Measurements from ENCODE around the gene POLR3GL. TPM values are rescaled to one million over a fixed set of nuclear protein-coding genes. Genes with fewer than 3 reads are reported as not detected.

Gene POLR3GL
- total RNA-seq, 1 experiment from 2014 or later = 7.9 TPM

- no peak overlapping the region for H2BK5ac ChIP-seq (ENCODE audit: insufficient read length, low read length)
- Mint-ChIP-seq H3K27ac (peak overlapping the region in 1 of 3 experiments; percentile 78; a peak in 1 of 7 replicates), H3K9me3 (no peaks in the 10 kb centered on the region), H3K4me3 (no peak overlapping the region), H3K4me1 (peaks cover 23 to 28% of the 10 kb centered on the region in 2 experiments), H3K36me3 (ENCODE audit: insufficient read depth in 1 of 3, low read depth in 3 of 3) (no peaks in the 10 kb centered on the region), H3K27me3 (ENCODE audit: low read depth) (peaks cover 5% of the 10 kb centered on the region)
- no peak overlapping the region for H3T11ph ChIP-seq (ENCODE audit: low read length)
- no peak overlapping the region for H3K4me2 ChIP-seq (ENCODE audit: insufficient read depth, insufficient read length, low read length)
- H2BK20ac ChIP-seq (ENCODE audit: low read depth, low read length, poor library complexity, severe bottlenecking) = no peak overlapping the region
- no peak overlapping the region for H2AK5ac ChIP-seq (ENCODE audit: insufficient read length, low read length)
- H2AFZ ChIP-seq (ENCODE audit: low read length) = no peak overlapping the region
- no peak overlapping the region for H4K91ac ChIP-seq (ENCODE audit: insufficient read length, low read depth, low read length)
- no CpG with 5 or more reads among the region's 12 CpGs for WGBS (ENCODE audit: extremely low coverage, insufficient read length, low lambda C conversion rate)
- H3K14ac ChIP-seq (ENCODE audit: insufficient read depth, low read length) = no peak overlapping the region
- H3K79me2 ChIP-seq (ENCODE audit: insufficient read depth, low read length) = no peaks in the 10 kb centered on the region
- no peak overlapping the region for H2BK15ac ChIP-seq (ENCODE audit: low read depth, low read length)
- H2BK12ac ChIP-seq (ENCODE audit: insufficient read length, low read depth, low read length) = no peak overlapping the region
- H3K4ac ChIP-seq (ENCODE audit: low read depth, low read length) = no peak overlapping the region
- no peak overlapping the region for H2BK120ac ChIP-seq (ENCODE audit: low read depth, low read length, poor library complexity, severe bottlenecking)
- H3K27me3 ChIP-seq (ENCODE audit: insufficient read depth, low read length) = no peaks in the 10 kb centered on the region
- H3K4me1 ChIP-seq (ENCODE audit: insufficient read depth, low read length) = peaks cover 11% of the 10 kb centered on the region; the same call in 1 of the 2 replicates
- DNase-seq = no peak
- no peaks in the 10 kb centered on the region for H3K23me2 ChIP-seq (ENCODE audit: insufficient read length, low read depth, low read length, poor library complexity, severe bottlenecking)
- H3K9ac ChIP-seq (ENCODE audit: extremely low read depth, insufficient read length, low read length) = no peak overlapping the region
- no peak overlapping the region for H3K18ac ChIP-seq (ENCODE audit: insufficient read length, low read depth, low read length)
- H3K9me3 ChIP-seq (ENCODE audit: control insufficient read depth, low read depth, low read length) = no peaks in the 10 kb centered on the region
- no peaks in the 10 kb centered on the region for H3K79me1 ChIP-seq (ENCODE audit: insufficient read depth, low read depth, low read length, poor library complexity, severe bottlenecking)
- no peak overlapping the region for H4K8ac ChIP-seq (replicated peaks; ENCODE audit: insufficient read length, low read depth, low read length)
- no peak overlapping the region for H3K27ac ChIP-seq (ENCODE audit: insufficient read length, low read depth, low read length)
- no peaks in the 10 kb centered on the region for H4K20me1 ChIP-seq (ENCODE audit: control insufficient read depth, insufficient read depth, insufficient read length)
- no peak overlapping the region for H3K56ac ChIP-seq (ENCODE audit: insufficient read length, low read depth, low read length)
- H4K5ac ChIP-seq (ENCODE audit: insufficient read length, low read depth, low read length) = no peak overlapping the region
- no peak for TF ChIP-seq CTCF (conservative IDR thresholded peaks at IDR 0.05)
- H3K23ac ChIP-seq (ENCODE audit: insufficient read length, low read depth, low read length) = no peak overlapping the region
Measured at GRCh38 chr1:145983960-145984830, 19.7 kb downstream of the POLR3GL start.

Data from H9 (cell line).